GM12878 (cell line): ENCODE data around the gene PRRC2B. TPM values are rescaled to one million over a fixed set of nuclear protein-coding genes. Genes with fewer than 3 reads are reported as not detected.
A peak's percentile ranks its signal among the peaks of the same experiment; 100 is the strongest.

Experiments used
- ATAC-seq: fragments of 200-7000 bp; cut with Tn5 transposase; 3 replicates; pipeline ENCODE4 v1.9.1; 2020; ENCODE audit warnings: mild to moderate bottlenecking, moderate library complexity
- BruUV-seq: library from RNA; stranded (reverse); fragments of 400-500 nt; replicated peaks from 2 replicates; lab custom pipeline; 2021; lab: Mats Ljungman, UMichigan
- CTCF ChIA-PET: fragments of 300-600 bp; sonication (Branson Sonifier 250); formaldehyde crosslinking; extraction: SDS; loops from one replicate; lab custom pipeline; 2021; ENCODE audit warnings: inconsistent platforms; lab: Yijun Ruan, JAX
- POLR2A ChIA-PET: fragments of 350-600 bp; formaldehyde crosslinking; extraction: SDS; loops from one replicate; lab custom pipeline; 2021; ENCODE audit warnings: inconsistent platforms; lab: Charles Lee
- RAD21 ChIA-PET: fragments of 300-600 bp; sonication (Branson Sonifier 250); formaldehyde crosslinking; loops from one replicate; lab custom pipeline; 2023; ENCODE audit warnings: antibody characterized with exemption; ENCODE audit not compliant: unreplicated experiment; lab: Charles Lee
- SMC1A ChIA-PET: fragments of 300-600 bp; sonication (Branson Sonifier 250); formaldehyde crosslinking; loops from one replicate; lab custom pipeline; 2023; ENCODE audit not compliant: unreplicated experiment, uncharacterized antibody; lab: Charles Lee
- DNase-seq: peaks from one replicate; pipeline ENCODE4 v3.0.0-alpha.2; 2011; ENCODE audit warnings: low read depth, low spot score
- FAIRE-seq: peaks from 3 replicates; lab custom pipeline; 2011; peaks lifted over from hg19 to GRCh38; lab: Jason Lieb, UNC
- H2AFZ ChIP-seq: 2 replicates; pipeline ENCODE4 v1.6.0; 2011; ENCODE audit warnings: low read depth, low read length, control low read depth; ENCODE audit not compliant: control insufficient read depth
- H3K27ac ChIP-seq: 2 replicates; pipeline ENCODE4 v1.5.1; 2011; ENCODE audit warnings: control low read depth; ENCODE audit not compliant: control insufficient read depth, insufficient read depth
- H3K27me3 ChIP-seq, 2 experiments: replicated peaks in 1 of 2; 2 replicates each; pipeline versions ENCODE4 v1.6.0 to v1.6.1; 2011; ENCODE audit warnings: low read length in 1 of 2; ENCODE audit not compliant: control insufficient read depth in 2 of 2, insufficient read depth in 2 of 2
- H3K36me3 ChIP-seq, 2 experiments: 2 replicates each; pipeline ENCODE4 v1.5.1; 2011; ENCODE audit warnings: low read length in 1 of 2; ENCODE audit not compliant: control insufficient read depth in 2 of 2, insufficient read depth in 2 of 2
- H3K4me1 ChIP-seq: 2 replicates; pipeline ENCODE4 v1.6.1; 2011; ENCODE audit warnings: mild to moderate bottlenecking, low read length, moderate library complexity, mixed read lengths; ENCODE audit not compliant: control insufficient read depth, insufficient read depth
- H3K4me2 ChIP-seq: 2 replicates; pipeline ENCODE4 v1.6.0; 2011; ENCODE audit warnings: control low read depth; ENCODE audit not compliant: control insufficient read depth, insufficient read depth
- H3K4me3 ChIP-seq: fragments of 200-600 bp; sonication (generic); 2 replicates; pipeline ENCODE4 v1.5.1; 2016
- H3K79me2 ChIP-seq: 2 replicates; pipeline ENCODE4 v1.6.0; 2011; ENCODE audit warnings: low read length; ENCODE audit not compliant: control insufficient read depth, insufficient read depth
- H3K9ac ChIP-seq: 2 replicates; pipeline ENCODE4 v1.8.0; 2011; ENCODE audit warnings: low read length, control low read depth, mixed read lengths; ENCODE audit not compliant: control insufficient read depth, insufficient read depth
- H3K9me3 ChIP-seq: replicated peaks from 3 replicates; pipeline ENCODE4 v1.5.1; 2011; ENCODE audit warnings: mild to moderate bottlenecking, low read length; ENCODE audit not compliant: control insufficient read depth, insufficient read depth
- H4K20me1 ChIP-seq: 2 replicates; pipeline ENCODE4 v1.6.0; 2011; ENCODE audit not compliant: control insufficient read depth, insufficient read depth
- ASH2L ChIP-seq: fragments of 300-600, 200-600 bp; sonication (generic); IDR thresholded peaks from 2 replicates; pipeline ENCODE4 v1.6.1; 2017; ENCODE audit warnings: low read depth, mild to moderate bottlenecking, borderline replicate concordance
- CHD4 ChIP-seq: fragments of 200-600 bp; sonication (generic); IDR thresholded peaks from 2 replicates; pipeline ENCODE4 v1.6.1; 2016; ENCODE audit warnings: mild to moderate bottlenecking
- E2F4 ChIP-seq: IDR thresholded peaks from 2 replicates; pipeline ENCODE4 v1.6.1; 2012; ENCODE audit warnings: low read depth, low read length, improper control_type of control experiment
- GABPA ChIP-seq: IDR thresholded peaks from 2 replicates; pipeline ENCODE4 v1.6.1; 2014; ENCODE audit warnings: antibody characterized with exemption, low read depth, mild to moderate bottlenecking, inconsistent platforms
- KAT2A ChIP-seq: conservative IDR thresholded peaks from 2 replicates; pipeline ENCODE4 v1.6.1; 2011; ENCODE audit warnings: low read depth, low read length; ENCODE audit not compliant: control insufficient read depth
- LARP7 ChIP-seq: fragments of 450-650 bp; IDR thresholded peaks from 2 replicates; pipeline ENCODE4 v1.6.1; 2017; ENCODE audit warnings: mild to moderate bottlenecking
- PAX5 ChIP-seq: IDR thresholded peaks from 2 replicates; pipeline ENCODE4 v1.6.1; 2011; ENCODE audit warnings: low read depth, low read length, borderline replicate concordance
- POLR2A ChIP-seq: IDR thresholded peaks from 2 replicates; pipeline ENCODE4 v1.6.1; 2011; ENCODE audit warnings: low read depth, mild to moderate bottlenecking, low read length
- POLR2AphosphoS2 ChIP-seq: IDR thresholded peaks from 2 replicates; pipeline ENCODE4 v1.6.1; 2011; ENCODE audit warnings: low read depth, mild to moderate bottlenecking, low read length, improper control_type of control experiment, moderate library complexity
- POLR2AphosphoS5 ChIP-seq: IDR thresholded peaks from 2 replicates; pipeline ENCODE4 v1.6.1; 2011; ENCODE audit warnings: mild to moderate bottlenecking, low read length, inconsistent platforms
- SMAD1 ChIP-seq: fragments of 450-650 bp; IDR thresholded peaks from 2 replicates; pipeline ENCODE4 v1.6.1; 2018; ENCODE audit warnings: mild to moderate bottlenecking, low read depth; ENCODE audit not compliant: partially characterized antibody
- SMC3 ChIP-seq: IDR thresholded peaks from 2 replicates; pipeline ENCODE4 v1.6.1; 2011; ENCODE audit warnings: low read length, improper control_type of control experiment, borderline replicate concordance
- SP1 ChIP-seq: IDR thresholded peaks from one replicate; pipeline ENCODE4 v1.6.1; 2011; ENCODE audit warnings: low read depth, low read length
- TCF7 ChIP-seq: IDR thresholded peaks from 2 replicates; pipeline ENCODE4 v1.6.1; 2014; ENCODE audit warnings: antibody characterized with exemption, borderline replicate concordance
- YY1 ChIP-seq: IDR thresholded peaks from 2 replicates; pipeline ENCODE4 v1.6.1; 2011; ENCODE audit warnings: low read depth, mild to moderate bottlenecking, low read length
- ZNF207 ChIP-seq: fragments of 450-650 bp; IDR thresholded peaks from 2 replicates; pipeline ENCODE4 v1.6.1; 2014; ENCODE audit warnings: antibody characterized with exemption, mild to moderate bottlenecking, borderline replicate concordance
- WGBS: methylation state at CpG from one replicate; pipeline ENCODE4 v1.1.6; 2016; ENCODE audit warnings: low lambda C conversion rate; ENCODE audit not compliant: insufficient replicate concordance, insufficient coverage; ENCODE audit errors: missing lambda C conversion rate; 5-methylcytosine and 5-hydroxymethylcytosine counted together
- in situ Hi-C: fragments of 300-500 bp; cut with MboI; formaldehyde crosslinking; loops from 9 replicates; pipeline ENCODE4 v1.14.3; 2018; ENCODE audit warnings: mixed read lengths
- intact Hi-C: fragments of 100-400 bp; cut with micrococcal nuclease; formaldehyde crosslinking; loops from one replicate; pipeline ENCODE4 v1.14.2; 2022; ENCODE audit not compliant: unreplicated experiment
- polyA plus RNA-seq, 11 experiments: library from polyadenylated mRNA; depleted of rRNA in 4 of 11; unstranded in 6 of 11; stranded (reverse) in 5 of 11; fragments of >200 nt; fragmentation: Nextera tagmentation in 4 of 11; fragmentation: Illumina TruSeq in 1 of 11; extraction: Ambion mirVana in 4 of 11; extraction: Trizol in 1 of 11; gene quantifications; 1 replicate in 1 of 11; 2 replicates in 10 of 11; pipeline versions ENCODE4 v1.2.1 to v1.2.3, GENCODE V29; 2011 to 2016; ENCODE audit warnings: inconsistent platforms in 2 of 11, missing spikeins in 2 of 11, low read depth in 1 of 11
- total RNA-seq, 4 experiments: library from RNA; depleted of rRNA in 3 of 4; stranded (reverse); fragments of >200 nt in 3 of 4; fragmentation: Illumina TruSeq in 1 of 4; extraction: Trizol in 1 of 4; gene quantifications; 2 replicates each; pipeline versions ENCODE4 v1.2.1 to v1.2.3, GENCODE V29; 2013 to 2021
- TF ChIP-seq, protein P1 (sequence below): IDR thresholded peaks from 2 replicates; pipeline ENCODE4 v1.6.1; 2012; ENCODE audit warnings: low read length, inconsistent platforms

PRRC2B gene
- total and polyA plus RNA-seq, 10 of the 15 experiments (the other 5 are each of a cell fraction or from before 2014, with no cell fraction given) = 0.84 to 155 (median 28.7) TPM

GRCh38 chr9:131496844-131497405 lies 103.0 kb downstream of the PRRC2B start:
- peaks cover 33 to 45% of the 10 kb centered on the region in 2 experiments; a peak in 3 of 4 replicates for H3K36me3 ChIP-seq
- no peaks in the 10 kb centered on the region for H3K27me3 ChIP-seq
- POLR2A ChIA-PET = no interaction called here
- H3K79me2 ChIP-seq = no peaks in the 10 kb centered on the region
- no peak overlapping the region for H3K4me3 ChIP-seq
- WGBS = 87% methylated on average over 9 of the region's 10 CpGs
- H3K4me1 ChIP-seq = no peaks in the 10 kb centered on the region
- DNase-seq = no peak
- H3K4me2 ChIP-seq = no peak overlapping the region
- no TSS peak for BruUV-seq
- no peak overlapping the region for H3K9ac ChIP-seq
- RAD21 ChIA-PET = no interaction called here
- SMC1A ChIA-PET = no interaction called here
- ATAC-seq = no peak
- CTCF ChIA-PET = interaction anchor here (1.3 kb wide), 1 partner anchor 9 kb away, joined by 3 read pairs; no protein-coding TSS in a partner anchor
- intact Hi-C loops = no loop called here
- no peak overlapping the region for H3K27ac ChIP-seq
- no peaks in the 10 kb centered on the region for H4K20me1 ChIP-seq
- H3K9me3 ChIP-seq = no peaks in the 10 kb centered on the region
- H2AFZ ChIP-seq = no peak overlapping the region
- in situ Hi-C loops = no loop called here
- FAIRE-seq = no peak
- TF ChIP-seq POLR2AphosphoS5 (0 out of 2 replicates have a peak, but pooled peaks have one; percentile 11), CHD4 (no peak)

DNA sequence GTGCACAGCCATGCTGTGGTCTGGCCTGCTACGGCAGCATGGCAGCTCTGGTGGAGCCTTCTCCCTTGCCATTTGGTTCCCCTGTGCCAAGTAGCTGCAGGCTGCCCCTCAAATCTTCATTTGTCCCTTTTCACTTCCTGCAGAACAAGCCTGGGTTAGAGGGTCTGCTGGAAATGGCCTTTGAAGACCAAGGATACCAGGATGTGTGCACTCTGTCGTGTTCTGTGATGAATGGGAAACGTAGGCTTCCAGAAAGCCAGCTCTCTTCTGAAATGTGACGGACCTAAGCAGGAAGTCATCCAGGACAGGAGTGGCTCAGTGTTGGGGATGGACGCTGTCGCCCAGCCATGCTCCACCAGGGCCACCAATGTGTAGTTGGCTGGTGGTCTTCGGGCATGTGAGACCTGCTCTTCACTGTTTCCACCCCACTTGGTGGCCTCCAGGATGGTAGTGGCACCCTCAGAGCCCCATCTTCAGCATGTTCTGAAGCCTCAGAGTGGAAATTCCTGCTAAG lies 105.4 kb downstream of the PRRC2B start:
- Histone ChIP-seq H3K4me1 (peaks cover 8% of the 10 kb centered on the region), H4K20me1 (no peaks in the 10 kb centered on the region), H3K4me3 (no peak overlapping the region), H3K27me3 (no peaks in the 10 kb centered on the region), H3K36me3 (peaks cover 12 to 30% of the 10 kb centered on the region in 2 experiments; a peak in 3 of 4 replicates), H3K9ac (no peak overlapping the region), H2AFZ (no peak overlapping the region), H3K9me3 (no peaks in the 10 kb centered on the region), H3K79me2 (peaks cover 5% of the 10 kb centered on the region), H3K4me2 (no peak overlapping the region), H3K27ac (no peak overlapping the region)
- BruUV-seq = no TSS peak
- FAIRE-seq (no peak), DNase-seq (no peak), ATAC-seq (no peak)
- POLR2A ChIA-PET = no interaction called here
- CTCF ChIA-PET = interaction anchor here (0.7 to 2.0 kb wide), 2 partner anchors 9 to 246 kb away, joined by 3 to 4 read pairs; no protein-coding TSS in a partner anchor
- 99% methylated on average over 7 of the region's 7 CpGs for WGBS
- SMC1A ChIA-PET = no interaction called here
- intact Hi-C loops = no loop called here
- in situ Hi-C loops = no loop called here
- RAD21 ChIA-PET = no interaction called here
- TF ChIP-seq SMC3 (no peak), ASH2L (no peak), SMAD1 (no peak), E2F4 (no peak), POLR2AphosphoS2 (0 out of 2 replicates have a peak, but pooled peaks have one; percentile 36), LARP7 (no peak), ZNF207 (no peak), YY1 (no peak), GABPA (no peak), POLR2A (peak; percentile 66), KAT2A (no peak), PAX5 (no peak), SP1 (no peak), TCF7 (no peak)
- TF ChIP-seq, protein P1, sequence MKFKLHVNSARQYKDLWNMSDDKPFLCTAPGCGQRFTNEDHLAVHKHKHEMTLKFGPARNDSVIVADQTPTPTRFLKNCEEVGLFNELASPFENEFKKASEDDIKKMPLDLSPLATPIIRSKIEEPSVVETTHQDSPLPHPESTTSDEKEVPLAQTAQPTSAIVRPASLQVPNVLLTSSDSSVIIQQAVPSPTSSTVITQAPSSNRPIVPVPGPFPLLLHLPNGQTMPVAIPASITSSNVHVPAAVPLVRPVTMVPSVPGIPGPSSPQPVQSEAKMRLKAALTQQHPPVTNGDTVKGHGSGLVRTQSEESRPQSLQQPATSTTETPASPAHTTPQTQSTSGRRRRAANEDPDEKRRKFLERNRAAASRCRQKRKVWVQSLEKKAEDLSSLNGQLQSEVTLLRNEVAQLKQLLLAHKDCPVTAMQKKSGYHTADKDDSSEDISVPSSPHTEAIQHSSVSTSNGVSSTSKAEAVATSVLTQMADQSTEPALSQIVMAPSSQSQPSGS = no peak
